Testis (tissue), 3 donors: ENCODE measurements around the gene PDZD8. TPM values are rescaled to one million over a fixed set of nuclear protein-coding genes. Genes with fewer than 3 reads are reported as not detected.

ENCODE experiments used
- DNase-seq: peaks from one replicate; pipeline ENCODE4 v3.0.0-alpha.2; 2019
- H3K27ac ChIP-seq, 2 donors: fragments of 200-600 bp; sonication (generic); one replicate each; pipeline ENCODE4 v1.5.1; 2019
- H3K27me3 ChIP-seq: fragments of 200-600 bp; sonication (generic); one replicate; pipeline ENCODE4 v1.5.1; 2019
- H3K36me3 ChIP-seq: fragments of 200-600 bp; sonication (generic); one replicate; pipeline ENCODE4 v1.5.1; 2017; ENCODE audit warnings: low read depth; ENCODE audit errors: missing control alignments
- H3K4me1 ChIP-seq: fragments of 200-600 bp; sonication (generic); one replicate; pipeline ENCODE4 v1.5.1; 2019
- H3K4me3 ChIP-seq, 2 donors: fragments of 200-600 bp; sonication (generic); one replicate each; pipeline ENCODE4 v1.5.1; 2017 to 2019
- H3K9me3 ChIP-seq: fragments of 200-600 bp; sonication (generic); one replicate; pipeline ENCODE4 v1.5.1; 2017
- POLR2A ChIP-seq: fragments of 450-650 bp; IDR thresholded peaks from one replicate; pipeline ENCODE4 v1.6.1; 2017; ENCODE audit warnings: antibody characterized with exemption, mild to moderate bottlenecking, moderate library complexity
- WGBS, 2 donors: methylation state at CpG; one replicate each; pipeline ENCODE4 v1.1.5; 2018; 5-methylcytosine and 5-hydroxymethylcytosine counted together
- intact Hi-C: fragments of 100-400 bp; cut with DNase I; formaldehyde crosslinking; loops from one replicate; pipeline ENCODE4 v1.15.1; 2023; ENCODE audit warnings: low total_unique reads
- polyA plus RNA-seq: library from polyadenylated mRNA; stranded (reverse); fragments of 350-450 nt; fragmentation: Illumina TruSeq; extraction: RNeasy Lipid Tissue Mini Kit (QIAGEN cat#74804); gene quantifications from one replicate; pipeline ENCODE4 v1.2.3, GENCODE V29; 2014; ENCODE audit warnings: low read depth, low replicate concordance; ENCODE audit not compliant: insufficient read depth
- total RNA-seq, 2 donors: library from RNA; depleted of rRNA; stranded (reverse); fragments of >200 nt; gene quantifications; one replicate each; pipeline ENCODE4 v1.2.3, GENCODE V29; 2016
- TF ChIP-seq, protein P1 (sequence below), 3 experiments: fragments of 450-650 bp in 2 of 3; fragments of 200-600 bp in 1 of 3; sonication (generic) in 1 of 3; IDR thresholded peaks; one replicate each; pipeline ENCODE4 v1.5.1; 2016 to 2019; ENCODE audit warnings: antibody characterized with exemption in 3 of 3, mild to moderate bottlenecking in 2 of 3, moderate library complexity in 1 of 3

PDZD8 gene
- total and polyA plus RNA-seq, 3 donors from 2014 or later: 49.6 to 120 (median 107) TPM

GRCh38 chr10:117374506-117375359, 507 bp downstream of the PDZD8 start:
- Histone ChIP-seq H3K4me1 (peaks cover 14% of the 10 kb centered on the region), H3K4me3 (peak overlapping the region; percentile 78 to 93), H3K9me3 (no peaks in the 10 kb centered on the region), H3K27ac (peak overlapping the region; percentile 93 to 94), H3K36me3 (no peaks in the 10 kb centered on the region), H3K27me3 (no peaks in the 10 kb centered on the region)
- intact Hi-C loops: no loop called here
- no peak for TF ChIP-seq POLR2A
- TF ChIP-seq, protein P1, sequence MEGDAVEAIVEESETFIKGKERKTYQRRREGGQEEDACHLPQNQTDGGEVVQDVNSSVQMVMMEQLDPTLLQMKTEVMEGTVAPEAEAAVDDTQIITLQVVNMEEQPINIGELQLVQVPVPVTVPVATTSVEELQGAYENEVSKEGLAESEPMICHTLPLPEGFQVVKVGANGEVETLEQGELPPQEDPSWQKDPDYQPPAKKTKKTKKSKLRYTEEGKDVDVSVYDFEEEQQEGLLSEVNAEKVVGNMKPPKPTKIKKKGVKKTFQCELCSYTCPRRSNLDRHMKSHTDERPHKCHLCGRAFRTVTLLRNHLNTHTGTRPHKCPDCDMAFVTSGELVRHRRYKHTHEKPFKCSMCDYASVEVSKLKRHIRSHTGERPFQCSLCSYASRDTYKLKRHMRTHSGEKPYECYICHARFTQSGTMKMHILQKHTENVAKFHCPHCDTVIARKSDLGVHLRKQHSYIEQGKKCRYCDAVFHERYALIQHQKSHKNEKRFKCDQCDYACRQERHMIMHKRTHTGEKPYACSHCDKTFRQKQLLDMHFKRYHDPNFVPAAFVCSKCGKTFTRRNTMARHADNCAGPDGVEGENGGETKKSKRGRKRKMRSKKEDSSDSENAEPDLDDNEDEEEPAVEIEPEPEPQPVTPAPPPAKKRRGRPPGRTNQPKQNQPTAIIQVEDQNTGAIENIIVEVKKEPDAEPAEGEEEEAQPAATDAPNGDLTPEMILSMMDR (IDR thresholded peaks at IDR 0.05): no peak
- WGBS, 2 donors: 0% methylated on average over 3 to 89 of the region's 92 CpGs
- peak; percentile 64 for DNase-seq

DNA sequence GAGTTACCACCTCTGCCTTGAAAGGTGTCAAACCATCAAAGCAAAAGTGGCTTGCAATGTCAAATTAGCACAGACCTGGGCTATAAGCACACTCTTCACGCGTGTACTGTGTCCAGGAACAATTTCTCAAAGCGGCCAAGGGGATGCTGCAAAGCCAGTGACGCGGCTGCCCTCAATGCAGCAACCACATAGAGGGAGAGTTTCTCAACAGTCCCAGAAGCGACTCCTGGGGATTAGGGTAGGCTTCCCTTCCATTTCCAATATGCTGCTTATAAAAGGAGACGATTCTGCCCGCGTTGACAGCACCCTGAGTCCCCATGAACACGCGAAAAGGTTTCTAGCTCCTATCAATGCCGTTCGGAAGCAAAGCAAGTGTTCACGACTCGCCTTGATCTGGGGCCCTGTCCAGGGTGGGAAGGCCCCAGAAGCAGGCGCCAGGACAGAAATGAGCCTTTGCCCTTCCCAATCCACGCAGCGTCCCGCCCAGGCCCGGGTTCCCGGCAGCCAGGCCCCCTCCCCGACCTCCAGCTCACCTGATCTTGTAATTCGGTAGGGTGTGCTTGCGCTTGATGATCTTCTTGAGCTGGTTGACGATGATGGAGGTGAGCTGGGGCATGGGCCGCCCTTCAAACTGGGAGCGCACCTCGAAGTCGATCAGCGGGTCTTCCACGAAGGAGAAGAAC, 1.3 kb downstream of the PDZD8 start:
- peak; percentile 39 for DNase-seq
- TF ChIP-seq, protein P1 (IDR thresholded peaks at IDR 0.05): no peak
- TF ChIP-seq POLR2A: no peak
- Histone ChIP-seq H3K4me1 (peaks cover 14% of the 10 kb centered on the region), H3K36me3 (no peaks in the 10 kb centered on the region), H3K27me3 (no peaks in the 10 kb centered on the region), H3K27ac (peak overlapping the region; percentile 93 to 94), H3K4me3 (peak overlapping the region; percentile 78 to 93), H3K9me3 (no peaks in the 10 kb centered on the region)
- intact Hi-C loops: no loop called here
- 2 to 4% methylated on average over 12 to 31 of the region's 31 CpGs for WGBS, 2 donors

GRCh38 chr10:117370205-117370604, 5.0 kb downstream of the PDZD8 start:
- Histone ChIP-seq H3K4me1 (peaks cover 14% of the 10 kb centered on the region), H3K4me3 (no peak overlapping the region), H3K27ac (no peak overlapping the region), H3K9me3 (no peaks in the 10 kb centered on the region), H3K36me3 (no peaks in the 10 kb centered on the region), H3K27me3 (no peaks in the 10 kb centered on the region)
- TF ChIP-seq, protein P1 (IDR thresholded peaks at IDR 0.05): no peak
- TF ChIP-seq POLR2A: no peak
- 56 to 67% methylated on average over 5 of the region's 5 CpGs for WGBS, 2 donors
- intact Hi-C loops: no loop called here
- DNase-seq: no peak

GRCh38 chr10:117367718-117368117, 7.5 kb downstream of the PDZD8 start:
- H3K4me1 ChIP-seq: peaks cover 2% of the 10 kb centered on the region
- WGBS, 2 donors: 72 to 89% methylated on average over 5 of the region's 5 CpGs
- no peak for DNase-seq
- no peaks in the 10 kb centered on the region for H3K27me3 ChIP-seq
- no peaks in the 10 kb centered on the region for H3K9me3 ChIP-seq
- H3K4me3 ChIP-seq: no peak overlapping the region
- H3K36me3 ChIP-seq: no peaks in the 10 kb centered on the region
- intact Hi-C loops: no loop called here
- no peak for TF ChIP-seq POLR2A
- TF ChIP-seq, protein P1 (IDR thresholded peaks at IDR 0.05): no peak
- no peak overlapping the region for H3K27ac ChIP-seq
